HepG2 (cell line): ENCODE measurements around the gene GALNT10. TPM values are rescaled to one million over a fixed set of nuclear protein-coding genes. Genes with fewer than 3 reads are reported as not detected.

ENCODE experiments used
- BCL6 ChIP-seq: IDR thresholded peaks from 2 replicates; pipeline ENCODE4 v1.6.1; 2016; ENCODE audit warnings: missing genetic modification reagents, missing compliant biosample characterization
- DNMT3B ChIP-seq: conservative IDR thresholded peaks from 2 replicates; pipeline ENCODE4 v1.6.1; 2016; ENCODE audit warnings: missing biosample characterization, control low read depth
- KLF9 ChIP-seq: IDR thresholded peaks from 2 replicates; pipeline ENCODE4 v1.6.1; 2016; ENCODE audit warnings: low read depth
- MAFG ChIP-seq: sonication (generic); formaldehyde crosslinking; IDR thresholded peaks from 2 replicates; pipeline ENCODE4 v1.5.1; 2020; ENCODE audit warnings: mild to moderate bottlenecking, missing genetic modification reagents
- MYC ChIP-seq: sonication (generic); formaldehyde crosslinking; IDR thresholded peaks from 2 replicates; pipeline ENCODE4 v1.9.0; 2021; ENCODE audit warnings: missing genetic modification reagents, borderline replicate concordance
- NFATC3 ChIP-seq: sonication (generic); formaldehyde crosslinking; IDR thresholded peaks from 2 replicates; pipeline ENCODE4 v1.5.1; 2020; ENCODE audit warnings: mild to moderate bottlenecking, missing genetic modification reagents
- REPIN1 ChIP-seq: sonication (generic); formaldehyde crosslinking; IDR thresholded peaks from 2 replicates; pipeline ENCODE4 v1.8.0; 2022; ENCODE audit warnings: missing genetic modification reagents, low read depth, mild to moderate bottlenecking, borderline replicate concordance
- SAFB2 ChIP-seq: sonication (generic); formaldehyde crosslinking; IDR thresholded peaks from 2 replicates; pipeline ENCODE4 v1.5.1; 2020; ENCODE audit warnings: missing genetic modification reagents, low read depth, mild to moderate bottlenecking, borderline replicate concordance
- SAP130 ChIP-seq: IDR thresholded peaks from 2 replicates; pipeline ENCODE4 v1.6.1; 2016; ENCODE audit warnings: low read depth
- SATB2 ChIP-seq: sonication (generic); formaldehyde crosslinking; IDR thresholded peaks from 2 replicates; pipeline ENCODE4 v1.5.0; 2020; ENCODE audit warnings: missing genetic modification reagents
- SRSF4 ChIP-seq: fragments of 200-400 bp; formaldehyde crosslinking; IDR thresholded peaks from one replicate; pipeline ENCODE4 v1.6.1; 2018; ENCODE audit warnings: mild to moderate bottlenecking, low read depth, low read length, moderate library complexity; ENCODE audit not compliant: poor library complexity, severe bottlenecking
- TGIF2 ChIP-seq: IDR thresholded peaks from 2 replicates; pipeline ENCODE4 v1.6.1; 2016; ENCODE audit warnings: control low read depth, missing compliant biosample characterization
- ZFX ChIP-seq: sonication (generic); formaldehyde crosslinking; IDR thresholded peaks from 2 replicates; pipeline ENCODE4 v1.4.0; 2020; ENCODE audit warnings: mild to moderate bottlenecking, low read depth, missing genetic modification reagents, moderate library complexity
- ZNF101 ChIP-seq: sonication (generic); formaldehyde crosslinking; IDR thresholded peaks from 2 replicates; pipeline ENCODE4 v1.4.0; 2020; ENCODE audit warnings: mild to moderate bottlenecking, low read depth, missing genetic modification reagents, borderline replicate concordance
- ZNF282 ChIP-seq: fragments of 450-650 bp; IDR thresholded peaks from 2 replicates; pipeline ENCODE4 v1.6.1; 2018; ENCODE audit not compliant: partially characterized antibody
- ZNF546 ChIP-seq: sonication (generic); formaldehyde crosslinking; conservative IDR thresholded peaks from 2 replicates; pipeline ENCODE4 v1.8.1; 2023; ENCODE audit warnings: mild to moderate bottlenecking, missing genetic modification reagents
- polyA plus RNA-seq, 8 experiments: library from polyadenylated mRNA; depleted of rRNA in 3 of 8; stranded (reverse) in 7 of 8; unstranded in 1 of 8; fragments of >200 nt; fragmentation: Illumina TruSeq in 4 of 8; extraction: Trizol in 4 of 8; gene quantifications; 2 replicates each; pipeline versions ENCODE4 v1.2.1 to v1.2.3, GENCODE V29; 2011 to 2016; ENCODE audit warnings: low read depth in 4 of 8, missing spikeins in 1 of 8, mixed read lengths in 1 of 8; ENCODE audit not compliant: insufficient read depth in 1 of 8
- total RNA-seq, 5 experiments: library from RNA; depleted of rRNA; stranded (reverse); fragments of >200 nt; fragmentation: Illumina TruSeq; extraction: Trizol; gene quantifications; 2 replicates each; pipeline ENCODE4 v1.2.3, GENCODE V29; 2016; ENCODE audit warnings: low read depth in 1 of 5
- TF ChIP-seq, protein P1 (sequence below): sonication (generic); formaldehyde crosslinking; IDR thresholded peaks from 2 replicates; pipeline ENCODE4 v1.4.0; 2020; ENCODE audit warnings: missing genetic modification reagents
- TF ChIP-seq, protein P2 (sequence below): sonication (generic); formaldehyde crosslinking; conservative IDR thresholded peaks from 2 replicates; pipeline ENCODE4 v1.5.0; 2020; ENCODE audit warnings: missing genetic modification reagents
- TF ChIP-seq, protein P3 (sequence below): sonication (generic); formaldehyde crosslinking; IDR thresholded peaks from 2 replicates; pipeline ENCODE4 v1.4.0; 2020; ENCODE audit warnings: missing genetic modification reagents
- TF ChIP-seq, protein P4 (sequence below): sonication (generic); formaldehyde crosslinking; IDR thresholded peaks from 2 replicates; pipeline ENCODE4 v1.5.0; 2020; ENCODE audit warnings: missing genetic modification reagents

The GALNT10 gene
- total and polyA plus RNA-seq, 2 of the 13 experiments (the other 11 are each of a cell fraction or from before 2014, with no cell fraction given): 8.1 to 11.2 TPM

DNA sequence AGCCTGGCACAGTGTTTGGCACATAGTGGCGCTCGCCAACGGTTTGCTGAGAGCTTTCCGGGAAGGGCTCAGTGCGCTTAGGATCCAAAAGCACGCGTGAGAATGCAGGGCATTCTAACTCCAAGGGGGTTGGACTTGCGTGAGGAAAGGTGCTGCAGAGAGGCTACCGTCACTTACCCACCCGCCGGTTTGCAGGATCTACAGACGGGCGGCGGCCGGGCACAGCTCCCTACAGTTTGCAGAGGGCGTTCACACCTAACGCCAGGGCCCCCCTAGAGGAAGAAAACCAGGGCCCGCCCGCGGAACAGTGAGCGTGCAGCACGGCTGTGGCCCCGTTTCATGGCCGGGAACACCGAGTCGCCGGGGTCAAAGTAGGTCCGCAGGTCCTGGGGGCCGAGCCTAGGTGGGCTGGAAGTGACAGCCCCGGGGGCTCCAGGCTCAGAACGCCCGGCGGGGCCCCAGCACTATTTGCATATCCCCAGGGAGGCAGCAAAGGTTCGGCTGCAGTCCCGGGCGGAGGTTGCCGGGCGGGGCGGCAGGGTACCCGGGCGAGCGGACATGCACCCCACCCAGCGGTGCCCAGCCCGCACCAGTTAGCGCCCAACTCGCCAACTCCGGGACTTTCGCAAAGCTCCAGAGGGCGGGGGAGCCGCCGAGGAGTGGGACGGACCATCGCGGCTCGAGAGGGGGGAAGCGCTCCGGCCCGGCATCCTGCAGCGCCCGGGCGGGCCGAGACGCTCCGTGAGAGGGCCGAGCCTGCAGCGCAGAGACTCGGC is 526 bp upstream of the GALNT10 start (continued):
- TF ChIP-seq, protein P1, sequence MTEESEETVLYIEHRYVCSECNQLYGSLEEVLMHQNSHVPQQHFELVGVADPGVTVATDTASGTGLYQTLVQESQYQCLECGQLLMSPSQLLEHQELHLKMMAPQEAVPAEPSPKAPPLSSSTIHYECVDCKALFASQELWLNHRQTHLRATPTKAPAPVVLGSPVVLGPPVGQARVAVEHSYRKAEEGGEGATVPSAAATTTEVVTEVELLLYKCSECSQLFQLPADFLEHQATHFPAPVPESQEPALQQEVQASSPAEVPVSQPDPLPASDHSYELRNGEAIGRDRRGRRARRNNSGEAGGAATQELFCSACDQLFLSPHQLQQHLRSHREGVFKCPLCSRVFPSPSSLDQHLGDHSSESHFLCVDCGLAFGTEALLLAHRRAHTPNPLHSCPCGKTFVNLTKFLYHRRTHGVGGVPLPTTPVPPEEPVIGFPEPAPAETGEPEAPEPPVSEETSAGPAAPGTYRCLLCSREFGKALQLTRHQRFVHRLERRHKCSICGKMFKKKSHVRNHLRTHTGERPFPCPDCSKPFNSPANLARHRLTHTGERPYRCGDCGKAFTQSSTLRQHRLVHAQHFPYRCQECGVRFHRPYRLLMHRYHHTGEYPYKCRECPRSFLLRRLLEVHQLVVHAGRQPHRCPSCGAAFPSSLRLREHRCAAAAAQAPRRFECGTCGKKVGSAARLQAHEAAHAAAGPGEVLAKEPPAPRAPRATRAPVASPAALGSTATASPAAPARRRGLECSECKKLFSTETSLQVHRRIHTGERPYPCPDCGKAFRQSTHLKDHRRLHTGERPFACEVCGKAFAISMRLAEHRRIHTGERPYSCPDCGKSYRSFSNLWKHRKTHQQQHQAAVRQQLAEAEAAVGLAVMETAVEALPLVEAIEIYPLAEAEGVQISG (CRISPR knock-in tag): no peak; the same call in 1 of the 2 replicates
- TF ChIP-seq MAFG: no peak
- no peak for TF ChIP-seq SAP130
- TF ChIP-seq SATB2 (CRISPR knock-in tag): no peak
- no peak for TF ChIP-seq TGIF2 (CRISPR knock-in tag)
- no peak for TF ChIP-seq ZNF546 (CRISPR knock-in tag)
- peak; percentile 38 for TF ChIP-seq ZFX
- no peak for TF ChIP-seq MYC (CRISPR knock-in tag)
- no peak for TF ChIP-seq DNMT3B (CRISPR knock-in tag)
- no peak for TF ChIP-seq SAFB2 (CRISPR knock-in tag)
- TF ChIP-seq REPIN1: no peak
- TF ChIP-seq SRSF4: no peak
- no peak for TF ChIP-seq BCL6
- no peak for TF ChIP-seq KLF9
- TF ChIP-seq, protein P2, sequence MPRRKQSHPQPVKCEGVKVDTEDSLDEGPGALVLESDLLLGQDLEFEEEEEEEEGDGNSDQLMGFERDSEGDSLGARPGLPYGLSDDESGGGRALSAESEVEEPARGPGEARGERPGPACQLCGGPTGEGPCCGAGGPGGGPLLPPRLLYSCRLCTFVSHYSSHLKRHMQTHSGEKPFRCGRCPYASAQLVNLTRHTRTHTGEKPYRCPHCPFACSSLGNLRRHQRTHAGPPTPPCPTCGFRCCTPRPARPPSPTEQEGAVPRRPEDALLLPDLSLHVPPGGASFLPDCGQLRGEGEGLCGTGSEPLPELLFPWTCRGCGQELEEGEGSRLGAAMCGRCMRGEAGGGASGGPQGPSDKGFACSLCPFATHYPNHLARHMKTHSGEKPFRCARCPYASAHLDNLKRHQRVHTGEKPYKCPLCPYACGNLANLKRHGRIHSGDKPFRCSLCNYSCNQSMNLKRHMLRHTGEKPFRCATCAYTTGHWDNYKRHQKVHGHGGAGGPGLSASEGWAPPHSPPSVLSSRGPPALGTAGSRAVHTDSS (CRISPR knock-in tag): no peak
- no peak for TF ChIP-seq ZNF282
- TF ChIP-seq, protein P3, sequence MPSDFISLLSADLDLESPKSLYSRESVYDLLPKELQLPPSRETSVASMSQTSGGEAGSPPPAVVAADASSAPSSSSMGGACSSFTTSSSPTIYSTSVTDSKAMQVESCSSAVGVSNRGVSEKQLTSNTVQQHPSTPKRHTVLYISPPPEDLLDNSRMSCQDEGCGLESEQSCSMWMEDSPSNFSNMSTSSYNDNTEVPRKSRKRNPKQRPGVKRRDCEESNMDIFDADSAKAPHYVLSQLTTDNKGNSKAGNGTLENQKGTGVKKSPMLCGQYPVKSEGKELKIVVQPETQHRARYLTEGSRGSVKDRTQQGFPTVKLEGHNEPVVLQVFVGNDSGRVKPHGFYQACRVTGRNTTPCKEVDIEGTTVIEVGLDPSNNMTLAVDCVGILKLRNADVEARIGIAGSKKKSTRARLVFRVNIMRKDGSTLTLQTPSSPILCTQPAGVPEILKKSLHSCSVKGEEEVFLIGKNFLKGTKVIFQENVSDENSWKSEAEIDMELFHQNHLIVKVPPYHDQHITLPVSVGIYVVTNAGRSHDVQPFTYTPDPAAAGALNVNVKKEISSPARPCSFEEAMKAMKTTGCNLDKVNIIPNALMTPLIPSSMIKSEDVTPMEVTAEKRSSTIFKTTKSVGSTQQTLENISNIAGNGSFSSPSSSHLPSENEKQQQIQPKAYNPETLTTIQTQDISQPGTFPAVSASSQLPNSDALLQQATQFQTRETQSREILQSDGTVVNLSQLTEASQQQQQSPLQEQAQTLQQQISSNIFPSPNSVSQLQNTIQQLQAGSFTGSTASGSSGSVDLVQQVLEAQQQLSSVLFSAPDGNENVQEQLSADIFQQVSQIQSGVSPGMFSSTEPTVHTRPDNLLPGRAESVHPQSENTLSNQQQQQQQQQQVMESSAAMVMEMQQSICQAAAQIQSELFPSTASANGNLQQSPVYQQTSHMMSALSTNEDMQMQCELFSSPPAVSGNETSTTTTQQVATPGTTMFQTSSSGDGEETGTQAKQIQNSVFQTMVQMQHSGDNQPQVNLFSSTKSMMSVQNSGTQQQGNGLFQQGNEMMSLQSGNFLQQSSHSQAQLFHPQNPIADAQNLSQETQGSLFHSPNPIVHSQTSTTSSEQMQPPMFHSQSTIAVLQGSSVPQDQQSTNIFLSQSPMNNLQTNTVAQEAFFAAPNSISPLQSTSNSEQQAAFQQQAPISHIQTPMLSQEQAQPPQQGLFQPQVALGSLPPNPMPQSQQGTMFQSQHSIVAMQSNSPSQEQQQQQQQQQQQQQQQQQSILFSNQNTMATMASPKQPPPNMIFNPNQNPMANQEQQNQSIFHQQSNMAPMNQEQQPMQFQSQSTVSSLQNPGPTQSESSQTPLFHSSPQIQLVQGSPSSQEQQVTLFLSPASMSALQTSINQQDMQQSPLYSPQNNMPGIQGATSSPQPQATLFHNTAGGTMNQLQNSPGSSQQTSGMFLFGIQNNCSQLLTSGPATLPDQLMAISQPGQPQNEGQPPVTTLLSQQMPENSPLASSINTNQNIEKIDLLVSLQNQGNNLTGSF (CRISPR knock-in tag): no peak
- TF ChIP-seq, protein P4, sequence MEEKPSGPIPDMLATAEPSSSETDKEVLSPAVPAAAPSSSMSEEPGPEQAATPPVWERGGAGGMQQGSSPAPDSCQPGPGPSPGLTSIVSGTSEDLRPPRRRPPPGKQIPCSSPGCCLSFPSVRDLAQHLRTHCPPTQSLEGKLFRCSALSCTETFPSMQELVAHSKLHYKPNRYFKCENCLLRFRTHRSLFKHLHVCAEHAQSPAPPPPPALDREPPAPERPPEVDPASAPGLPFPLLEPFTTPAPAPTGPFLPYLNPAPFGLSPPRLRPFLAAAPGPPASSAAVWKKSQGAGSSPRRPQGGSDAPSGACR (CRISPR knock-in tag): no peak
- 0 out of 2 replicates have a peak, but pooled peaks have one; percentile 33 for TF ChIP-seq NFATC3
- no peak for TF ChIP-seq ZNF101 (CRISPR knock-in tag)
